IPS-NIHi11 (cell line): ENCODE results near the gene C5orf47.

Experiments
- DNase-seq: peaks from one replicate; pipeline ENCODE4 v3.0.0; 2012; ENCODE audit warnings: mixed read lengths, low spot score

C5orf47 gene

DNA sequence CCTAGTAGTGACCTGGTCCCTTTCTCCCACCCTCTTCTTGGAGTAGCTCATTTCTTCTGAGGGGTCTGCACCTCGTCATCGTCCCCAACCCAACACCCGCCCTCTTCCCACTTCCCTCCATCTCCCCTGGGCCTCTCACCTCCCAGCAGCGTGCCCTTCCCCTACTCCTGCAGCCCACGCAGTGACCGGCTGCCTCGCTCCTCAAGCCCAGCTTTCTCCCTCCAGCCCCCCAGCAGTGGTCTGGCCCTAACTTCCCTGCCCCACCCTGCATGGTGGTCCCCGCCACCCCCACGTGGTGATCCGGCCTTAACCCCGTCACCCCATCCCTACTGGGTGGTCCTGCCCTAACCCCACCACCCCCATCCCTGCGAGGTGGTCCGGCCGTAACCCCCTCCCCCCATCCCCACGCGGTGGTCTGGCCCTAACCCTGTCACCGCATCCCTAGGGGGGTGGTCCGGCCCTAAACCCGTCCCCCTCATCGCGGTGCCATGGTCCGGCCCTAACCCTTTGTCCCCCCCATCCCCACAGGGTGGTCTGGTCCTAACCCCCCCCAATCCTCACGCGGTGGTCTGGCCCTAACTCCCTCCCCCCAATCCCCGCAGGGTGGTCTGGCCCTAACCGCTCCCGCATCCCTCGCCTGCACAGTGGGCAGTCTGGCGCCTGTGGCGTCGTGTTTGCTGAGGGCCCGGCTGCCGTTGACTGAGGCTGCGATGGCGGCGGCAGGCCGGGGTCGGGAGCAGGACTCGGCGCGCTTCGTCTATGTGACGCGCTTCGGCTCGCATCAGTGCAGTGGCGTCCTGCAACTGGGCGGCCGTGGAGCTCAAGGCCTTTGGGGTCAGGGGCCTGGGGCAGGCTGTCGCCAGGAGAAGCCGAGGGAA lies at the start of gene C5orf47:
Gene C5orf47, plus strand, starts transcription at position 617 of the 878 bp plus-strand sequence. Its CDS starts 94 bp downstream, at position 711.
- DNase-seq: peak; percentile 42

DNA sequence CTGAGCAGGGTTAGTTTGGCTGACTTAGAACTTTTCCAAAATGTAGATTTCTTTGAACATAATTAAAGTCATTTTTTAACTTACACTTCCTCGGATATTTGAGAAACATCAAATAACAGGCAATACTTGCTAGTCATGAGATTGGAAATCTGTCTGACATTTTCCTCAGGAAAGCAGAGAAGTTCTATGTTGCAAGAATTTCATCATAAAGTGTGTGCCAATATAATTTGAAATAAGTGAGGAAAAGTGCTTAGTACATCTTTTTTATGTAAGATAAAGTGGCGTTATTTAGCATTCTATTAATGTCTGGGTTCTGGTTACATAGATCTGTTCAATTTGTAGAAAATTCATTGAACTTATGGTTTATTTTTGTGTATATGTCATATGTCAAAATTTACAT lies 48.7 kb upstream of the C5orf47 start:
- DNase-seq: no peak

GRCh38 chr5:173941102-173941501 lies 47.9 kb upstream of the C5orf47 start:
- no peak for DNase-seq

DNA sequence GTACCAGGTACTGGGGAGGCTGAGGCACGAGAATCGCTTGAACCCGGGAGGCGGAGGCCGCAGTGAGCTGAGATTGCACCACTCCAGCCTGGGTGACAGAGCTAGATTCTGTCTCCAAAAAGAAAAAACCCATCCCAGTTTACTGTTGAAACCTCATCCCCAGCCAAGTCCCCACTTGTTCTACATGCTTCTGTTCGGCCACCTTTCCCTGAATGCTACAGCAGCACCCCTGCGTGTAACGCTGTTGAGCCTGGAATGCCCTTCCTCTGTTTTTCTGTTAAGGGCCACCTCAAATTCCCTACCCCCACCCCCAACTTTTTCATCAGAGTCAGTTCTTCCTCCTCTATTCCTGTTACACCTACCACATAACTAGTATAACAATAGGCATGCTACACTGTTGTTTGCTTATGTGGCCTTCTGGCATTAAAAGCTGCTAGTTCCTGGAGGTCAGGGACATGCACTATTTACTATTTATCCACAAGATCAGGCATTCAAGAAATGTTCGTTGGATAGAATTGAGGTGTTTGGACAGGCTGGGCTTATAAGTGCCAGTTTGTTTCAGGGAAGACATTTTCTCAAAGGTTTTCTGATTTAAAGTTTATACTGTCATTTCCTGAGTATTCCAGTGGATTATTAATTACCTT lies 47.1 kb upstream of the C5orf47 start:
- DNase-seq: peak; percentile 32

DNA sequence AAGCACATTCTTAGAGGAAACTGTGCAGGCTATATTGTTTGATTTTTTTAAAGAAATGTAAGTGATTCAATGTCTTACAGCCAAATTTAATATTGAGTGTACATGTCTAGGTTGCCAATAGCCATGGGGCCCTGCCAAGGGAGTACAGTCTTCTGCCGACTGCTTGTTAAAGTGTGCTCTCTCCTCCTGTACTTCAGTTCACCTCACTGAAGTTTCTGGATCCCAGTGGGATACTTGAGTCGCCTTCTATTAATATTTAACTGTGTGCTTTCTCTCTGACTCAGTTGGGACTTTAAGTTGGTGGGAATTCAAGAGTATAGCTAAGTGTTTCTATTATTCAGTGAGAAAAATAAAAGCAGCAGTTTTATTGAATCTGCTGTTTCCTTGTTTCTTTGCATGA lies 44.5 kb upstream of the C5orf47 start:
- DNase-seq: no peak

GRCh38 chr5:173945160-173945559 lies 43.8 kb upstream of the C5orf47 start:
- no peak for DNase-seq

DNA sequence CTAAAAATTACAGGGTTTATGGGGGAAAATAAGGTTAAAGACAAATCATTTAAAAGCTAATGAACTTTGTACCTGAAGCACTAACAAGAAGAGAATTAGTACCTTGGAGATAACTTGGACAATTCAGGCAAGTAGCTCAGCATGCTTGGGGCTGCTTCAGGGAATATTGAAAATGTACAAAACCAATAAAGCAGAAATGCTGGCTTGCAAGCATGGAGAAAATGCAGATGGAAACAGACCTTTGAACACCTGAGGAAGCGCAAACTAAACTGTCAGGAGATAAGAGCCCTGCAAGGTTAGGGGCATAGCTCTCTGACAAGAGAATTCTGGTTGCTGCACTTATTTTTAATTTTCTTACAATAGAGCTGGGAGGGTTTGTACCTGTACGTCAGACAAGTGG lies 42.6 kb upstream of the C5orf47 start:
- no peak for DNase-seq

GRCh38 chr5:173950829-173951228 lies 38.1 kb upstream of the C5orf47 start:
- DNase-seq: no peak

- no peak for DNase-seq
Measured at GRCh38 chr5:173953528-173954090, 35.4 kb upstream of the C5orf47 start.

GRCh38 chr5:173954671-173955521 lies 34.1 kb upstream of the C5orf47 start:
- DNase-seq: no peak

GRCh38 chr5:173960986-173961385 lies 28.0 kb upstream of the C5orf47 start:
- no peak for DNase-seq

DNA sequence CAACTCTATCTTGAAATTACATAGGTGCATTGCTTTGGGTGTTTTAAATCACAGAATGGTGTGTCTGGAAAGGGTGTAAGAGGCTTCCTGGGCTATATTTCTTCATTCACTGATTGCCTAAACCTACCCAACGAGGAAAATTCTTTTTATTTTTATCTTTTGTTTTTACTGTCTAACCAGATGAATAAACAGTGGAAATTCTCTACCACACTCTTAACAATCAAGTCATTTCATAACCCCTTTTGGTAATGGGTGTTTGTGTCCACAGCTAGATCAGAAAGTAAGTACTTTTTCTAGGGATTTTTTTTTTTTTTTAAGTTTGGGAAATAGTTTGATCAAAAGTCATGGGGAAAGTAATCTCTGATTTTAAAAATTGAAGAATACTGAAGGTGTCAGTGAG lies 27.6 kb upstream of the C5orf47 start:
- DNase-seq: no peak

DNA sequence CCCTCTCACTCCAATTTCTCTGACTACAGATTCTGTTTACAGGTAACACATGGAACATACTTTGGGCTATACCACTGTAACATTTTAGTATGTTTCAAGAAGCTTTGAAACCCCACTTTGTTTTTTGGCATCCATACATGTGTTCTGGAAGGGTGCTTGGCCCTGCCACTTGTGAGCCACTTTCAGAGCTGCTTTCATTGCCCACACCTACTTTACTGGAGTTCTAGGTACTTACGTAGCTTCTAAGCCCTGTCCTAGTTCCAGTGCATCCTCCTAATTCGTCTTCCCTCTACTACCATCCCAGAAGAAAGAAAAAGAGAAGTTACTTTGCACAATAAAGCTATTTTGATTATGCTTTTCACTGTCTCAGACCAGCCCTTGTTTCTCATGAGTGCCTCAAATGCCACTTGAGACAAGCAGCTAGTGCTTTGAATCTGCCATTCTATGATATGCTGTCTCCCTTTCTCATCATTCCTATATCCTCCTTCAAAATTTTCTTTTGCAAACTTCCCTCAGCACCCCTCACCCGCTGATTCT lies 26.5 kb upstream of the C5orf47 start:
- no peak for DNase-seq

GRCh38 chr5:173963182-173963838 lies 25.7 kb upstream of the C5orf47 start:
- DNase-seq: no peak

DNA sequence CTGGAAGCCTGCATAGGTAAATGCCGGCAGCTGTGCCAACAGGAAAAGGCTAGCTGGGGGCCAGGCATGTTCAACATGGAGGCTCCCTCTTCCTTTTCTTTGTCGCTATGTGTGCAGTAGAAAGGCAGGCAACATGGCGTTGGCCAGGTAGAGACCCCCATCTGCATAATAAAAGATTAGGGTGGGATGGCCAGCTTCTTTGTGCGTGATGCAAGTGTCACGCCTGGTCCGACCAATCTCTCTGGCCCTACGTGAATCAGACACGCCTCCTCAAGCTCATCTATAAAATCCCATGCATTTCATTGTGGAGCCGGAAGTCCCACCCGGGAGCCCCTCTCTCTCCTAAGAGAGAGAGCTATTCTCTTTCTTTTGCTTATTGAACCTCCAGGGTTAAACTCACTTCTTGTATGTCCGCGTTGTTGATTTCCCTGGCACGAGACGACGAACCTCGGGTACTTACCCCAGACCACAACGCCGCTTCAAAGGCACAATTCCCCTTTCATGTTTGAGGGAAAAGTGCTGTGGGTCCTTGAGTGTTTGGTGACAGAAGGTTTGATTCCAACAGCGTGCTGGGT lies 25.0 kb upstream of the C5orf47 start:
- DNase-seq: peak; percentile 75

- DNase-seq: no peak
Measured at GRCh38 chr5:173964506-173964905, 24.5 kb upstream of the C5orf47 start.

GRCh38 chr5:173967241-173967640 lies 21.7 kb upstream of the C5orf47 start:
- DNase-seq: no peak

GRCh38 chr5:173968154-173968797 lies 20.7 kb upstream of the C5orf47 start:
- DNase-seq: peak; percentile 67

GRCh38 chr5:173969167-173970049 lies 19.6 kb upstream of the C5orf47 start:
- no peak for DNase-seq
